AML-193 (cell line): Measurements from ENCODE around the gene SETD2.
A peak's percentile ranks its signal among the peaks of the same experiment; 100 is the strongest.

ENCODE experiments used
- DNase-seq, 2 experiments: peaks; one replicate each; lab custom pipeline; 2025; lab: John Stamatoyannopoulos, UW

Gene SETD2

DNA sequence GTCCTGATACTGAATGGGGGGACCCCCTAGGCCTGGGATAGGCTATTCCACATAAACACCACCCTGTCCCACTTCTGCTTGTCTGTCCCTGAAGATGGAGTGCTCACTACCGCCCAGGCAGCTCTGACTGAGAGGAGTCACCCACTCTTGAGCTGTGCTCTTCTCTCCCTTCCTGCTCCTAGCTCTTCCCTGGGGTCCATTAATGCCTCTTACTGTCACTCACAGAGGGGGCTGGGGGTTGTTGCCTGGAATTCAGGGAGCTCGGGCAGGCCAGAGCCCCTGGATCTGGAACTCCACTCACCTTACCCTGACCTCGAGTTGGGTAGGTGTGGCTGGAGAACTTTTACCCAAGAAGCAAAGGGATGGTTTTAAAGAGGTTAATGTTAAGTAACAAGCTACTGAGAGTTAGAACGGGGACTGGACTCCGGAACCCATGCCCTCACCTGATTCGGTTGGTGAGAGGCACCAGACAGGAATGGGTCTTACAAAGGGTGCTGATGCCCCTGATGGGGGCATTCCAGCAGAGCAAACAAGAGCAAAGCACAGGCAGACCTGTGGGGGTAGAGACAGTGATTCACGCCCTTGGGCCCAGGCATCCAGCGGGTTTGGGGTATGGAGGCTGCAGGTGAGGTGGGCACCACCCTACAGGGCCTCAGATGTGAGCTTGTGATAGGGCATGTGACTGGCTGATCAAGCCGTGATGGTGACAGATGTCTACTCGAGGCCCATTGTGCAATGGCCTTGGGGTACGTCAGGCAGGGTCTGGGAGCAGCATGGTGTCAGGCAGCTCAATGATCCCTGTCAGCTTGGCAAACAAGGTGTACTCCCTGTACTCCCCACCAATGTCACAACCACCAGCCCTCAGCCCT lies 179.1 kb downstream of the SETD2 start:
- DNase-seq = no peak

DNA sequence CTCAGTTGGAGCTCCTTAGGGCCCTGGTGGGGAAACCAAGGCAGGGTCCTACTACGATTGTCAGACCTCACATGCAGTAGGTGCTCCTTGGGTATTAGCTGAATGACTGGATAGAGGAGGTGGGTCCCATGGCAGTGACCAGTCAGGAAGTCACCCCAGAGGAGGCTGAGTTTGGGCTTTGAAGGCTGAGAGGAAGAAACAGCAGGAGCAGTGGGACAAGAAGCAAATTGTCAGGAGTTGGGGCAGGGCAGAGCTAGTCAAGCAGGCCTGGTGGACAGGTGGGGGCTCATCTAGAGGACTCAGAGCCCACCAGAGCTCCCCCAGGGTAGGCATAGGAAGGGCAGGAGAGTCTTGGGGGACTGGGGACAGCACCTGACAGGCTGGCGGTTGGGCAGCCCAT lies 181.4 kb downstream of the SETD2 start:
- DNase-seq = no peak

- peak in 1 of 2 experiments; percentile 21 for DNase-seq
These were observed 181.9 kb downstream of the SETD2 start for GRCh38 chr3:46981932-46982471.

- no peak for DNase-seq
These were observed 183.9 kb downstream of the SETD2 start for GRCh38 chr3:46979958-46980497.

- peak; percentile 99 for DNase-seq
These were observed 184.6 kb downstream of the SETD2 start, which contains the start of gene NBEAL2 for GRCh38 chr3:46978985-46979944. NBEAL2 (plus strand) TSS chr3:46979666; CDS start chr3:46979862, 196 bp downstream.

- DNase-seq = no peak
These were observed 185.5 kb downstream of the SETD2 start for GRCh38 chr3:46978381-46978780.

GRCh38 chr3:46977811-46978195 lies 186.1 kb downstream of the SETD2 start:
- no peak for DNase-seq

DNA sequence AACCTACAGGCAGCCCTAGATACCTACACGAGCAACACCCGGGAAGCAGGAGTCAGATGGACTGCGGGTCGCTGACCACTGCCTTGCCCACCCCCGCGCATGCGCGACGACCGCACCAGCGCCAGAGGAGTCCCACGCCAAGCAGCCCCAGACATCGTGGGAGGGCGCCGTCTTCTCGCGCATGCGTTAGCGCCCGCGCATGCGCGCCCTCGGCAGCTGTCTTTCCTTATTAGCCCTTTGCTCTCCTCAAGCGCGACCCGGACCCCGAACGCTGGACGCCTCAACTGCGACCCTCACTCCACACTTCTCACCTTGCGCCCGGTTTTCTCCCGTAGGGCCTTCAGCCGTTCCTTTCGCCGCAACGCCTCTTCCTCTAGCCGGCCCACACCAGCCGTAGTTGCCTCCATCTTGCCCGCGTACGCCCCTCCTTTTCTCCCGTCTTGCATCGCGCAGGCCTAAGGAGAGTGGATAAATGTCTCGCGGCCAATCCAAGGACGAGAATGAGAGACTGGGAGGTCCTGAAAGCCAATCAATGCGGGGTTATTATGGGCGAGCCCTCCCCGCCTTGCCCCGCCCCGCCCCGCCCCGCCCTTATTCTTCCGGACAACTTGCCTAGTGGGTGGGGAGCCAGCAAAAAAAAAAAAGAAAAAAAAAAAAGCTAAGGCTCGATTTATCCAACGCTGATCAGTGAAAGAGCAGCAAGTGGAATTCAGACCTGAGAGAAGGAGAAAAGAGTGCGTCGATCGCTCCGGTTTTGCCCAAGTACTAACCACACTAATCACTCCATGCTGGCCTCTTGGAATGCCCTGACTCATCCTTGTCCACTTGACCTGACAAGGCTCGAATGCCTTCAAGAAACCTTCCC lies 187.4 kb downstream of the SETD2 start, which contains the start of gene CCDC12:
CCDC12 (minus strand) TSS at position 420 of the 865 bp plus-strand sequence; CDS start at position 407, 13 bp downstream.
- peak; percentile 99 for DNase-seq

DNA sequence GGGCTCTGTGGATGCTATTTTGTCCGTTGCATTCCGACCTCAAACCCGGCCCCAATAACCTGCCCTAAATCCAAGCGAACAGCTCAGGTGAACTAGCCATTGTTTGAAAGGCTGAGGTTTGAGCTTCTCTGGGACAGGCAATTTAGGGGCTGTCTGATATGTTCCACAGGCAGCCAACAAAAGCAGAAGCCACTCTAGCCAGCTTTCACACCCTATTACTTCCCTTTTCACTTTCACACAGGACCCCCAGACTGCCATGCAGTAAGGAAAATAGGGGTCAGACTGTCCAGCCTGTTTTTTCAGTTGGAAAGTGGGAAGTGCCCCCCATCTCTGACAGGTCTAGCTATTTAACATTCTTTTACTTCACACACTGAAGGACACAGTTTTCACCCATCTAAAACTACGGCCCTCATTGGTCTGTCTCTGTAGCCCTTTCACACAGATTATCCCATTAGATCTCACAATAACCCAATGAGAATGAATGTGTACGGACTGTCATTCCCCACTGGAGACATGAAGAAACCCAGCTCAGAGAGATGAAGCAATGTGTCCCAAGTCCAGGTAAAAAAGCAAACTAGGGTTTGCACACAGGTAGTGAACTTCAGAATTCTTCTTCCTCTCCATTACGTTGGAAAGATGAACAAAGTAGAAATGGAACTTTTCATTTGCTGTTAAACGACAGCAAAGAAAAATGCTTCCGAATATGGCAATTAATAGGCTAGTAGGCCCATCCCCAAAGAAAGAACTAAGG lies 189.3 kb downstream of the SETD2 start:
- DNase-seq = peak; percentile 33 to 77

DNA sequence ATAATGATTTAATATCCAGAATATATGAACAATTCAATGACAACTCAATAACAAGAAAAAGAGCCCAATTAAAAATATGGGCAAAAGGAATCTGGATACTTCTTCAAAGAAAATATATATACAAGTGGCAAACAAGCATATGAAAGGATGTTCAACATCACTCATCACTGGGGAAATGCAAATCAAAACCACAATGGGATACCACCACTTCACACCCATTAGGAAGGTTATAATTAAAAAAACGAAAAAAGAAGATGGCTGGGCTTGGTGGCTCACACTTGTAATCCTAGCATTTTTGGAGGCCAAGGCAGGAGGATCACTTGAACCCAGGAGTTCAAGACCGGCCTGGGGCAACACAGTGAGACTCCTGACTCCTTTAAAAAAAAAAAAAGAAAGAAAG lies 191.5 kb downstream of the SETD2 start:
- no peak for DNase-seq

DNA sequence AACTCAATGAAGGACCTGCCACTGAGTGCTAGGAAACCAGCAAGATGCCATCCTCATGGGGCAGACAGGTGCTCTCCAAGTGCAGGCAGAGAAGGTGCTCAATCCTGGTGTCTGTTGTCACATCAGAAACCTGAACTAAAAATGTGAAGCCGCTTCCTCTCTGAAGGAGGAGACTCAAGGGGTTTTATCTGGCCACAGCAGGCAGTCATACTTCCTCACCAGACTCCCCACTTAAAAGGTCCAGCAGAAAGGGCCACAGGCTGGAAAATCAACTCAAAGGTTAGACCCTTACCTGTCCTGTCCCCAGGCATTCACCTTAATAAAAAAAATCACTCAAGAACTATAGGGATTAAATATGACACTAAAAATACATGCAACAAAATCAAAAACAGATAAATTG lies 192.2 kb downstream of the SETD2 start:
- peak; percentile 59 to 66 for DNase-seq

DNA sequence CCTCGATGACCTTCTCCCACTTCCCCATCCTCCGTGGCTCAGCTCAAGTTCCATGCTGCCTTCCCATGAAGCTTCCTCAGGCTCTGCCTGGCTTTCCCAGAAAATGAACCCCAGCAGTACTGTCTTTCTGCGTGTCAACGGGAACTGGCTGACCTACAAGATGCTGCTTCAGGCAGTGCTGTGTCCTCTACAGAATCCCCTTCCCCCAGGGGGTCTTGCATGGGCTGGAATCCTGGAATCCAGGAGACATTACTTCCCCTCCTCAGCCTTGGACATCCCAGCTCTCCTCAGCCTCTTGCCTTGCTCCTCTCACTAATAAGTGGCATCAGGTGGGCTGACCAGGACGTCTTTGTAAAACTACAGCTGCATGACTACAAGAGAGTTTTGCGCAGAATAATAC lies 192.8 kb downstream of the SETD2 start:
- no peak for DNase-seq

DNA sequence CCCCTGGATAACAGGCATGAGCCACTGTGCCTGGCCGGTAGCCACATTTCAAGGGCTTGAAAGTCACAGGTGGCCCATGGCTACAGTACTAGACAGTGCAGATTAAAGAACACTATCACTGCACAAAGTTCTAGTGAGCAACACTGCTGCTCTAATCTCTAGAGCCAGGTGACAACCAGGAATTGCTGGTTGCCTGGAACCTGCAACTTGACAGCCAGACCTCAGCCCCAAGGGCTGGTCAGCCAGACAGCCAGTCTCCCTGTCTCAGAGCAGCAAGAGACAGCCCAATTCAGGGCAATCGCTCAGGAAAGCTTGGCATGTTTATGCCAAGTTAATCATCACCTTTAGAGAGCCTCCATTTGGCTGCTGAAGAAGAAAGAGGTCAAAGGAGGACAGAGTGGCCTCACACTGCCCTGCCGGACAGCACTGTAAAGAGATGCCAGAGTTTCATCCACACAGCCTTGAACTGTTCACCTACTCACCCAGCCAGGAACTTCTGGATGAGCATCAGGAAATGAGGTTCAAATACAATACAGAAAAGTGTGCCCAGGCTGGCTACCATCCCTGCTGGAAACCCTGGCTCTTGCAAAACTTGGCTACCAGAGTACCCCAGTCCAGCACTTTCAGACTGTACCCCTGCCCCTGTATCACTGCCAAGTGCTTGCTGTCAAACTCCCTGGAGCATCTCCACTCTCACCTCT lies 193.4 kb downstream of the SETD2 start:
- no peak for DNase-seq

- no peak for DNase-seq
These were observed 195.0 kb downstream of the SETD2 start for GRCh38 chr3:46968783-46969428.

- DNase-seq = peak; percentile 16 to 20
These were observed 197.1 kb downstream of the SETD2 start for GRCh38 chr3:46966811-46967210.
